Mucosa of descending colon (tissue), 3 donors: ENCODE data around the gene TMEM38B. TPM values are rescaled to one million over a fixed set of nuclear protein-coding genes. Genes with fewer than 3 reads are reported as not detected.
"Not testable (repeated sequence)": the region's sequence is repeated elsewhere in the genome, so short reads cannot be mapped to it uniquely, and the experiment has no call there.

Experiments
- ATAC-seq: fragments of 200-7000 bp; cut with Tn5 transposase; one replicate; pipeline ENCODE4 v1.9.1; 2020; ENCODE audit warnings: mild to moderate bottlenecking, moderate library complexity
- DNase-seq, 3 donors: peaks; one replicate each; pipeline ENCODE4 v3.0.0-alpha.2; 2020
- H3K36me3 ChIP-seq: fragments of 200-600 bp; one replicate; pipeline ENCODE4 v1.8.0; 2021; ENCODE audit warnings: low read depth, mild to moderate bottlenecking
- H3K4me1 ChIP-seq: fragments of 200-600 bp; one replicate; pipeline ENCODE4 v1.8.0; 2021; ENCODE audit warnings: low read depth, mild to moderate bottlenecking
- H3K4me3 ChIP-seq: fragments of 200-600 bp; one replicate; pipeline ENCODE4 v1.8.0; 2021; ENCODE audit warnings: mild to moderate bottlenecking
- H3K9me3 ChIP-seq: fragments of 200-600 bp; one replicate; pipeline ENCODE4 v1.8.0; 2021; ENCODE audit warnings: mild to moderate bottlenecking
- CTCF ChIP-seq: fragments of 200-600 bp; IDR thresholded peaks from one replicate; pipeline ENCODE4 v1.8.0; 2022; ENCODE audit warnings: antibody characterized with exemption, mild to moderate bottlenecking
- intact Hi-C, 2 donors: fragments of 100-400 bp; cut with DNase I in 1 of 2; cut with micrococcal nuclease in 1 of 2; formaldehyde crosslinking; loops; one replicate each; pipeline versions ENCODE4 v1.11.0 to v1.11.1; 2022; cut with DNase I, micrococcal nuclease
- total RNA-seq, 3 donors: library from RNA; stranded (reverse); fragmentation: NEBNext Ultra II Directional in 2 of 3; extraction: Animal tissue kit (Norgen Biotek cat#: 25700) in 2 of 3; gene quantifications; one replicate each; pipeline versions ENCODE4 v1.2.1 to v1.2.4, GENCODE V29; 2021 to 2023
- donor health status: DM: no; HTN: no; CAD: no; lungs with moderate emphysema.
- donor health status: DM: no; HTN: no; CAD: no.
- donor health status: DM: no; HTN: yes; CAD: no.

The TMEM38B gene
- total RNA-seq, 3 donors from 2014 or later = 19.3 to 36.8 (median 19.3) TPM

GRCh38 chr9:105701145-105701544, 6.8 kb downstream of the TMEM38B start:
- DNase-seq (no peak), ATAC-seq (peak; percentile 31)
- no peak for TF ChIP-seq CTCF
- Histone ChIP-seq H3K4me1 (peaks cover 6% of the 10 kb centered on the region), H3K4me3 (no peak overlapping the region), H3K9me3 (no peaks in the 10 kb centered on the region), H3K36me3 (no peaks in the 10 kb centered on the region)
- intact Hi-C loops = no loop called here

- no peak overlapping the region for H3K4me3 ChIP-seq
- H3K4me1 ChIP-seq = peaks cover 6% of the 10 kb centered on the region
- DNase-seq (no peak), ATAC-seq (no peak)
- no peak for TF ChIP-seq CTCF
- H3K36me3 ChIP-seq = no peaks in the 10 kb centered on the region
- intact Hi-C loops = no loop called here
- H3K9me3 ChIP-seq = no peaks in the 10 kb centered on the region
Measured at GRCh38 chr9:105702207-105702606, 7.9 kb downstream of the TMEM38B start.

- DNase-seq, H3K9me3 ChIP-seq, ATAC-seq, H3K4me1 ChIP-seq, H3K4me3 ChIP-seq, H3K36me3 ChIP-seq, intact Hi-C loops: not testable (repeated sequence)
Measured at GRCh38 chr9:105703638-105704037, 9.3 kb downstream of the TMEM38B start.

- no peak overlapping the region for H3K4me3 ChIP-seq
- ATAC-seq (no peak), DNase-seq (no peak)
- no peaks in the 10 kb centered on the region for H3K9me3 ChIP-seq
- H3K36me3 ChIP-seq = no peaks in the 10 kb centered on the region
- intact Hi-C loops = no loop called here
- H3K4me1 ChIP-seq = no peaks in the 10 kb centered on the region
- no peak for TF ChIP-seq CTCF
Measured at GRCh38 chr9:105706156-105706555, 11.8 kb downstream of the TMEM38B start.

- ATAC-seq (no peak), DNase-seq (no peak)
- no peaks in the 10 kb centered on the region for H3K36me3 ChIP-seq
- no peaks in the 10 kb centered on the region for H3K9me3 ChIP-seq
- TF ChIP-seq CTCF = no peak
- intact Hi-C loops = no loop called here
- no peaks in the 10 kb centered on the region for H3K4me1 ChIP-seq
- no peak overlapping the region for H3K4me3 ChIP-seq
Measured at GRCh38 chr9:105708405-105708804, 14.1 kb downstream of the TMEM38B start.

GRCh38 chr9:105710638-105711037, 16.3 kb downstream of the TMEM38B start:
- no peak for TF ChIP-seq CTCF
- ATAC-seq (no peak), DNase-seq (no peak)
- H3K36me3 ChIP-seq = no peaks in the 10 kb centered on the region
- H3K9me3 ChIP-seq = no peaks in the 10 kb centered on the region
- H3K4me1 ChIP-seq = no peaks in the 10 kb centered on the region
- H3K4me3 ChIP-seq = no peak overlapping the region
- intact Hi-C loops = no loop called here
